IMR-90 (cell line): ENCODE data around the gene SNRPB.

Experiments used
- BHLHE40 ChIP-seq: fragments of 150-350 bp; IDR thresholded peaks from 2 replicates; pipeline ENCODE4 v1.6.1; 2016; ENCODE audit warnings: mild to moderate bottlenecking, low read depth, low read length
- CEBPB ChIP-seq: IDR thresholded peaks from 2 replicates; pipeline ENCODE4 v1.6.1; 2012; ENCODE audit warnings: low read depth, low read length, improper control_type of control experiment
- CHD1 ChIP-seq: IDR thresholded peaks from 2 replicates; pipeline ENCODE4 v1.6.1; 2012; ENCODE audit warnings: low read depth, low read length, improper control_type of control experiment
- CTCF ChIP-seq: conservative IDR thresholded peaks from 2 replicates; pipeline ENCODE4 v1.5.1; 2012; ENCODE audit warnings: mild to moderate bottlenecking, low read depth, low read length, improper control_type of control experiment
- ELK1 ChIP-seq: fragments of 150-350 bp; IDR thresholded peaks from 2 replicates; pipeline ENCODE4 v1.6.1; 2016; ENCODE audit warnings: low read depth, mild to moderate bottlenecking, low read length, moderate library complexity, borderline replicate concordance
- FOS ChIP-seq: fragments of 150-350 bp; IDR thresholded peaks from 2 replicates; pipeline ENCODE4 v1.6.1; 2016; ENCODE audit warnings: low read depth, low read length
- MAFK ChIP-seq: IDR thresholded peaks from 2 replicates; pipeline ENCODE4 v1.6.1; 2012; ENCODE audit warnings: low read depth, low read length, improper control_type of control experiment
- MAZ ChIP-seq: IDR thresholded peaks from 2 replicates; pipeline ENCODE4 v1.6.1; 2012; ENCODE audit warnings: low read depth, mild to moderate bottlenecking, low read length, improper control_type of control experiment, moderate library complexity, borderline replicate concordance
- NFE2L2 ChIP-seq: fragments of 150-350 bp; IDR thresholded peaks from 2 replicates; pipeline ENCODE4 v1.6.1; 2016; ENCODE audit warnings: low read depth, mild to moderate bottlenecking, low read length
- POLR2A ChIP-seq: IDR thresholded peaks from 2 replicates; pipeline ENCODE4 v1.6.1; 2012; ENCODE audit warnings: mild to moderate bottlenecking, low read depth, low read length
- RAD21 ChIP-seq: IDR thresholded peaks from 2 replicates; pipeline ENCODE4 v1.6.1; 2012; ENCODE audit warnings: low read length, improper control_type of control experiment
- RCOR1 ChIP-seq: IDR thresholded peaks from 2 replicates; pipeline ENCODE4 v1.6.1; 2012; ENCODE audit warnings: mild to moderate bottlenecking, low read length, improper control_type of control experiment; ENCODE audit not compliant: insufficient replicate concordance
- RFX5 ChIP-seq: IDR thresholded peaks from 2 replicates; pipeline ENCODE4 v1.8.0; 2012; ENCODE audit warnings: low read depth, mild to moderate bottlenecking, low read length, moderate library complexity
- USF2 ChIP-seq: fragments of 150-350 bp; IDR thresholded peaks from 2 replicates; pipeline ENCODE4 v1.6.1; 2017; ENCODE audit warnings: mild to moderate bottlenecking, antibody characterized with exemption, low read length, low read depth

GRCh38 chr20:2469991-2470422 lies 582 bp downstream of the SNRPB start:
- TF ChIP-seq CTCF (no peak), POLR2A (no peak), RFX5 (no peak), USF2 (no peak), BHLHE40 (peak; percentile 47; the same call in 1 of the 2 replicates), FOS (no peak), RCOR1 (no peak), RAD21 (no peak), CHD1 (no peak), MAZ (no peak), NFE2L2 (no peak), CEBPB (no peak), ELK1 (no peak), MAFK (no peak)
